Astrocyte (in vitro differentiated cells and primary cell): ENCODE results near the gene BYSL. TPM values are rescaled to one million over a fixed set of nuclear protein-coding genes. Genes with fewer than 3 reads are reported as not detected.

Experiments used
- DNase-seq: peaks from one replicate; pipeline ENCODE4 v3.0.0-alpha.2; 2010; ENCODE audit warnings: low read depth
- FAIRE-seq: peaks from 2 replicates; lab custom pipeline; 2011; peaks lifted over from hg19 to GRCh38; lab: Jason Lieb, UNC
- H2AFZ ChIP-seq: 2 replicates; pipeline ENCODE4 v1.6.0; 2012; ENCODE audit warnings: low read depth, low read length, inconsistent platforms
- H3K27ac ChIP-seq: 2 replicates; pipeline ENCODE4 v1.5.1; 2011; ENCODE audit warnings: low read depth, low read length, inconsistent platforms
- H3K27me3 ChIP-seq: 2 replicates; pipeline ENCODE4 v1.6.0; 2011; ENCODE audit warnings: low read length, inconsistent platforms; ENCODE audit not compliant: insufficient read depth
- H3K36me3 ChIP-seq: 2 replicates; pipeline ENCODE4 v1.5.1; 2011; ENCODE audit warnings: low read length, inconsistent platforms; ENCODE audit not compliant: insufficient read depth
- H3K4me1 ChIP-seq: 2 replicates; pipeline ENCODE4 v1.5.1; 2011; ENCODE audit warnings: low read length, inconsistent platforms; ENCODE audit not compliant: insufficient read depth
- H3K4me2 ChIP-seq: 2 replicates; pipeline ENCODE4 v1.6.0; 2012; ENCODE audit warnings: low read length, inconsistent platforms
- H3K4me3 ChIP-seq: 2 replicates; pipeline ENCODE4 v1.5.1; 2011; ENCODE audit warnings: low read depth, mild to moderate bottlenecking, low read length, inconsistent platforms; ENCODE audit not compliant: insufficient read depth
- H3K79me2 ChIP-seq: 2 replicates; pipeline ENCODE4 v1.6.0; 2012; ENCODE audit warnings: mild to moderate bottlenecking, low read length, inconsistent platforms; ENCODE audit not compliant: insufficient read depth
- H3K9ac ChIP-seq: 2 replicates; pipeline ENCODE4 v1.6.0; 2012; ENCODE audit warnings: mild to moderate bottlenecking, low read length, inconsistent platforms
- H3K9me3 ChIP-seq: 2 replicates; pipeline ENCODE4 v1.5.1; 2012; ENCODE audit warnings: low read depth, mild to moderate bottlenecking, low read length, inconsistent platforms; ENCODE audit not compliant: insufficient read depth
- H4K20me1 ChIP-seq: 2 replicates; pipeline ENCODE4 v1.6.0; 2012; ENCODE audit warnings: low read length, inconsistent platforms; ENCODE audit not compliant: insufficient read depth
- H3K27ac Mint-ChIP-seq: one replicate; pipeline ENCODE4 v1.8.0; 2021; ENCODE audit warnings: mild to moderate bottlenecking, mixed read lengths; ENCODE audit not compliant: unreplicated experiment
- H3K27me3 Mint-ChIP-seq: one replicate; pipeline ENCODE4 v1.8.0; 2021; ENCODE audit warnings: low read depth, mixed read lengths; ENCODE audit not compliant: unreplicated experiment
- H3K36me3 Mint-ChIP-seq: one replicate; pipeline ENCODE4 v1.8.0; 2021; ENCODE audit warnings: low read depth, mixed read lengths; ENCODE audit not compliant: unreplicated experiment
- H3K4me1 Mint-ChIP-seq: one replicate; pipeline ENCODE4 v1.8.0; 2021; ENCODE audit warnings: low read depth, mixed read lengths; ENCODE audit not compliant: unreplicated experiment
- H3K4me3 Mint-ChIP-seq: one replicate; pipeline ENCODE4 v1.8.0; 2021; ENCODE audit warnings: mild to moderate bottlenecking, moderate library complexity, mixed read lengths; ENCODE audit not compliant: unreplicated experiment
- H3K9me3 Mint-ChIP-seq: one replicate; pipeline ENCODE4 v1.8.0; 2021; ENCODE audit warnings: mild to moderate bottlenecking, mixed read lengths; ENCODE audit not compliant: unreplicated experiment
- CTCF ChIP-seq: IDR thresholded peaks from 2 replicates; pipeline ENCODE4 v1.5.1; 2011; ENCODE audit warnings: low read depth, mild to moderate bottlenecking, inconsistent platforms, low read length, moderate library complexity; ENCODE audit not compliant: insufficient read depth
- EZH2 ChIP-seq: IDR thresholded peaks from 2 replicates; pipeline ENCODE4 v1.6.1; 2012; ENCODE audit warnings: mild to moderate bottlenecking, low read length, inconsistent platforms; ENCODE audit not compliant: insufficient read depth
- total RNA-seq: library from RNA; stranded (reverse); gene quantifications from 2 replicates; pipeline ENCODE4 v1.2.1, GENCODE V29; 2021

The BYSL gene
- total RNA-seq, 1 donor from 2014 or later: 41.2 TPM

GRCh38 chr6:41972826-41973225 is 51.5 kb downstream of the BYSL start:
- H3K4me3 Mint-ChIP-seq: no peak overlapping the region
- Histone ChIP-seq H3K4me1 (peaks cover 11% of the 10 kb centered on the region), H2AFZ (no peak overlapping the region), H3K9ac (no peak overlapping the region), H3K79me2 (no peaks in the 10 kb centered on the region), H3K27ac (no peak overlapping the region), H3K4me3 (no peak overlapping the region), H3K9me3 (no peaks in the 10 kb centered on the region), H3K27me3 (no peaks in the 10 kb centered on the region), H3K4me2 (no peak overlapping the region), H3K36me3 (no peaks in the 10 kb centered on the region), H4K20me1 (no peaks in the 10 kb centered on the region)
- no peak overlapping the region for H3K27ac Mint-ChIP-seq
- peaks cover 2% of the 10 kb centered on the region for H3K27me3 Mint-ChIP-seq
- no peaks in the 10 kb centered on the region for H3K36me3 Mint-ChIP-seq
- no peak for DNase-seq
- H3K9me3 Mint-ChIP-seq: no peaks in the 10 kb centered on the region
- FAIRE-seq: no peak
- H3K4me1 Mint-ChIP-seq: peaks cover 9% of the 10 kb centered on the region
- TF ChIP-seq EZH2: no peak
- TF ChIP-seq CTCF: no peak

- no peak for FAIRE-seq
Observed at GRCh38 chr6:41974281-41974825, 53.1 kb downstream of the BYSL start.

More at GRCh38 chr6:41974281-41974825, 53.1 kb downstream of the BYSL start:
- Mint-ChIP-seq H3K27ac (no peak overlapping the region), H3K9me3 (no peaks in the 10 kb centered on the region), H3K4me3 (no peak overlapping the region), H3K36me3 (no peaks in the 10 kb centered on the region), H3K4me1 (peaks cover 6% of the 10 kb centered on the region), H3K27me3 (peaks cover 2% of the 10 kb centered on the region)
- no peak overlapping the region for H3K27ac ChIP-seq
- no peak overlapping the region for H3K9ac ChIP-seq
- no peaks in the 10 kb centered on the region for H4K20me1 ChIP-seq
- DNase-seq: no peak
- TF ChIP-seq EZH2: no peak
- TF ChIP-seq CTCF: no peak
- no peaks in the 10 kb centered on the region for H3K36me3 ChIP-seq
- no peak overlapping the region for H3K4me3 ChIP-seq
- H3K4me2 ChIP-seq: no peak overlapping the region
- no peaks in the 10 kb centered on the region for H3K9me3 ChIP-seq
- H3K4me1 ChIP-seq: peaks cover 8% of the 10 kb centered on the region
- no peaks in the 10 kb centered on the region for H3K79me2 ChIP-seq
- no peaks in the 10 kb centered on the region for H3K27me3 ChIP-seq
- no peak overlapping the region for H2AFZ ChIP-seq
